HG03565 (cell line): Measurements from ENCODE around the gene NUCB1.

Source experiments
- ATAC-seq: cut with Tn5 transposase; IDR thresholded peaks from one replicate; pipeline ENCODE4 v1.9.1; 2021; ENCODE audit warnings: mild to moderate bottlenecking, moderate library complexity; ENCODE audit not compliant: unreplicated experiment

Gene NUCB1

GRCh38 chr19:48933382-48933932 is 33.3 kb downstream of the NUCB1 start, which contains the start of gene DHDH:
Gene DHDH (plus strand): TSS chr19:48933699. CDS start chr19:48933722, 23 bp downstream.
- ATAC-seq = no peak

GRCh38 chr19:48934837-48935236 is 34.7 kb downstream of the NUCB1 start:
- no peak for ATAC-seq

GRCh38 chr19:48935864-48936263 is 35.8 kb downstream of the NUCB1 start:
- no peak for ATAC-seq

GRCh38 chr19:48938256-48938655 is 38.1 kb downstream of the NUCB1 start:
- no peak for ATAC-seq

- ATAC-seq = no peak
Observed at GRCh38 chr19:48940902-48941301, 40.8 kb downstream of the NUCB1 start.

GRCh38 chr19:48943081-48943480 is 43.0 kb downstream of the NUCB1 start:
- ATAC-seq = no peak

- no peak for ATAC-seq
Observed at GRCh38 chr19:48945415-48945814, 45.3 kb downstream of the NUCB1 start.

GRCh38 chr19:48945817-48946216 is 45.7 kb downstream of the NUCB1 start:
- ATAC-seq = no peak

- ATAC-seq = no peak
Observed at GRCh38 chr19:48946463-48947257, 46.5 kb downstream of the NUCB1 start.

- no peak for ATAC-seq
Observed at GRCh38 chr19:48947258-48947542, 47.1 kb downstream of the NUCB1 start.

- no peak for ATAC-seq
Observed at GRCh38 chr19:48950159-48950558, 50.0 kb downstream of the NUCB1 start.

GRCh38 chr19:48950830-48951519 is 50.9 kb downstream of the NUCB1 start:
- no peak for ATAC-seq

- no peak for ATAC-seq
Observed at GRCh38 chr19:48953141-48953540, 53.0 kb downstream of the NUCB1 start.

- ATAC-seq = no peak
Observed at GRCh38 chr19:48953990-48954594, 54.0 kb downstream of the NUCB1 start.

- ATAC-seq = peak; percentile 76
Observed at GRCh38 chr19:48954595-48955307, 54.6 kb downstream of the NUCB1 start, which contains the start of gene BAX. Gene BAX (plus strand): TSS chr19:48954875. CDS start chr19:48954929, 54 bp downstream.

GRCh38 chr19:48955308-48955958 is 55.3 kb downstream of the NUCB1 start:
- ATAC-seq = no peak

GRCh38 chr19:48958006-48958405 is 57.9 kb downstream of the NUCB1 start:
- no peak for ATAC-seq

- ATAC-seq = no peak
Observed at GRCh38 chr19:48959341-48960239, 59.5 kb downstream of the NUCB1 start.

GRCh38 chr19:48961051-48961649 is 61.0 kb downstream of the NUCB1 start:
- no peak for ATAC-seq
